ENCODE results near the gene STPG4.

GRCh38 chr2:47086571-47086970 lies 68.5 kb downstream of the STPG4 start:
- TF ChIP-seq CTCF (IDR thresholded peaks at IDR 0.05): no peak
- TF ChIP-seq POLR2A (IDR thresholded peaks at IDR 0.05): no peak

Measured in Peyer's patch (tissue), 4 donors.